Stimulated activated CD8-positive, alpha-beta memory T cell treated with anti-CD3 and anti-CD28 coated beads, Interleukin-7, amount 100 ng/mL, for 48 hours (primary cell): Measurements from ENCODE around the gene TMEM151B.

Experiments
- DNase-seq, 2 donors: peaks; one replicate each; pipeline ENCODE4 v3.0.0-alpha.2; 2020; ENCODE audit warnings: low read depth in 1 of 2; ENCODE audit errors: extremely low read depth in 1 of 2

The TMEM151B gene

DNA sequence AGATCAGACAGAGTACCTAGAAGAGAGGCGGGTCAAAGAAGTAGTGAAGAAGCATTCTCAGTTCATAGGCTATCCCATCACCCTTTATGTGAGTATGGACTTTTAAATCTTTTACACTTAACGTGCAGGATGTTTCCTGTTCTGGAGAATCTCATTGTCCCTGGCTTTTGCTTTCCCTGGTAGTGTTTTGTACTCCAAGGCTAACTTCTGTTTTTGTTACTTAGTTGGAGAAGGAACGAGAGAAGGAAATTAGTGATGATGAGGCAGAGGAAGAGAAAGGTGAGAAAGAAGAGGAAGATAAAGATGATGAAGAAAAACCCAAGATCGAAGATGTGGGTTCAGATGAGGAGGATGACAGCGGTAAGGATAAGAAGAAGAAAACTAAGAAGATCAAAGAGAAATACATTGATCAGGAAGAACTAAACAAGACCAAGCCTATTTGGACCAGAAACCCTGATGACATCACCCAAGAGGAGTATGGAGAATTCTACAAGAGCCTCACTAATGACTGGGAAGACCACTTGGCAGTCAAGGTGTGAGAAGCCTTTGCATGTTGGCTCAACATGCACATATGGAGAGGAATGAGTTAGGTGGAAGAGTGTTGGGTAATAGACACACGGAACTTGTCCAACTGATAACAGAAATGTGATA is 20.1 kb upstream of the TMEM151B start:
- no peak for DNase-seq

GRCh38 chr6:44250718-44251123 is 19.5 kb upstream of the TMEM151B start:
- DNase-seq, result no peak

- no peak for DNase-seq
Measured at GRCh38 chr6:44251576-44252524, 18.4 kb upstream of the TMEM151B start.

- peak in 1 of 2 donors; percentile 47 for DNase-seq
Measured at GRCh38 chr6:44253307-44254101, 16.7 kb upstream of the TMEM151B start.

- DNase-seq, result no peak
Measured at GRCh38 chr6:44254191-44255104, 15.8 kb upstream of the TMEM151B start.

- no peak for DNase-seq
Measured at GRCh38 chr6:44255105-44255808, 15.0 kb upstream of the TMEM151B start.

- DNase-seq, result no peak
Measured at GRCh38 chr6:44255871-44256774, 14.1 kb upstream of the TMEM151B start.

- DNase-seq, result no peak
Measured at GRCh38 chr6:44256775-44257024, 13.6 kb upstream of the TMEM151B start.

DNA sequence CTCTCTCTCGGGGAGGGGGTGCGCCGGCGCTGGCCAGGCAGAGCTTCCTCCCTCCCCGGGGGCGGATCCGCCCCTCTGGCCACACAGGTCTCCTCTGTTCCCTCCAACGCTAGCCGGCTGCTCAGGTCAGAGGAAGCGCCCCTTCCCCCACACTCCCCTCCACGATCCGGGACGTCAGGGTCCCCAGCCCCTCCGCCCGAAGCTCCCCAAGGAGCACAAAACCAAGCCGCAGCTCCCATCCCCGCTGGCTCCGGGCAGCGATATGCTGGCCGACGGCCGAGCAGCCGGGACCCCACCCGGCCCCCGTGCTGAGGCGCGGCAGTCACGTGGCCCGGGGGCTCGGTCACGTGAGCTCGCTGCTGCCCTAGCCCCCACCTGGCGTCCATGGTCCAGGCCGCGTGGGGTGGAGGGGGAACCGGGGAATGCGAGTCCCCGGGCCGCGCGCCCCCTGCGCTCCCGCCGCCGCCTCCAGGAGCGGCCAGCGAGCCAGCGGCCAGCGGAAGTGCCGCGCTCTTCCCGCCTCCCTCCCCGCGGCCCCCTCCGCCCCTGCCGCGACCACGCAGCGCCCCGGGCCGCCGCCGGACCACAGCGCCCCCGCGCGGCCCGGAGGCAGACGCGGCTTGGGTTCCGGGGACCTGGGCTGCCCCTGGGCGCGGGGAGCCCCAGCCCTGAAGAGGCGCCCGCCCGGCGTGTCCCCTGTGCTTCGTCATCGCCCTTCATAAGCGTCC is 13.1 kb upstream of the TMEM151B start, which contains the start of gene SLC35B2:
SLC35B2 (minus strand) TSS at position 504 of the 728 bp plus-strand sequence; CDS start at position 386, 118 bp downstream.
- DNase-seq, result peak in 1 of 2 donors; percentile 47

GRCh38 chr6:44257753-44258324 is 12.4 kb upstream of the TMEM151B start:
- DNase-seq, result no peak

DNA sequence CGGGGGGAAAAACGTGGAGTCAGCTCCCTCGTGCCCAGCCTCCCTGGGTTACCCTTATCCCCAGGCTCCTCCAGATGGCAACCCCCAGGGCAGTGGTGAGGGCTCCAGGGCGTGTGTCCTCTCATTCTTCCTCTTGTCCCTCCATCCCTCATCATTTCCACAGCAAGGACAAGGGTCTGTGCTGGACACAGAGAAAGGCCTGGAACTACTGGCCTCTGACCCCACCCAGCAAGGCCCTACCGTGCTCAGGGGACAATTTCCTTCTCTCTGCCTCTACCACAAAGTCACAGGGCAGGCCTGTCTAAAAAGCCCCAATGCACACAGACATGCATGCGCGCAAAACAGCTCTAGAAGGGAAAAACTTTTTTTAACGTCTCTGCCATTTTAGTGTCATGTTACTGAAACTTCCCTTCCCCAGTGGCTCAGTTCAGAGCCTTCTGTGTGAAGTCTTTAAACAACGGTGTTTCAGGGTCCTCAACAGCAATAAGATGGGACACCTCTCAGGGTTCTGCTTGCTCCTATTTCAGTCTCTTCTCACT is 11.9 kb upstream of the TMEM151B start:
- no peak for DNase-seq

GRCh38 chr6:44258921-44259320 is 11.3 kb upstream of the TMEM151B start:
- DNase-seq, result no peak

DNA sequence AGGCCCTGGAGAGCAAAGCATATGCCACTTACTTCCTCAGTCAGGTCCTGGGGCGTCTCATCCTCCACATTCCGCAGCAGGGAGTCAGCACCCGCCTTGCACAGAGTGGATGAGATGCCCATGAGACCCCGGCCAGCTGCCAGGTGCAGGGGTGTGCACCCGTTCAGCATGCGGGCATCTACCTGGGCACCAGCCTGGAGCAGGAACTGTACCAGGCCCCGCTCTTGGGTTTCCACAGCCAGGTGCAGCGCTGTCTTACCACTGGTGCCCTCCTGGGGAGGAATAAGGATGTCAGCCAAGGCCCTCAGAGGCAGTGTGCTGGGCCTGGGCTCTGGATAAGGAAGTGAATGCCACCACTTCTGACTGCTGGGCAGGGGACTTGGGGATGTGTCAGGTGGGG is 10.2 kb upstream of the TMEM151B start:
- DNase-seq, result no peak

- DNase-seq, result no peak
Measured at GRCh38 chr6:44260451-44261297, 9.6 kb upstream of the TMEM151B start.

DNA sequence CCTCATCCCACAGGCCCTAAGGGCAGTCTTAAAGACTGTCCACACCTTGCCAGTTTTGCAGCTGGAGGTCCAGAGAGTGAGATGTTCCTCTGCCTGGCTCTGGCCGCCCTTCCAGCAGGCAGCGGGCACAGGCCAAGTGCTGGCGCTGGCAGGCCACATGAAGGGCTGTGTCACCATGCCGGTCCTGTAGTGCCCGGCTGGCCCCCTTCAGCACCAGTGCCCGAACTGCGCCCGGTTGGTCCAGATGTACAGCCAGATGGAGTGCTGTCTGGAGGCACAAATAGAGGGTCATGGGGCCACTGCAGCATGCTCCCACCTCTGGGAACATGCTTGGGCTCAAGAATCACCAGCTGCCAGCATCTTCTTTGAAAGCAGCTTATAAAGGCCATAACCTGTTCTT is 8.7 kb upstream of the TMEM151B start:
- no peak for DNase-seq

DNA sequence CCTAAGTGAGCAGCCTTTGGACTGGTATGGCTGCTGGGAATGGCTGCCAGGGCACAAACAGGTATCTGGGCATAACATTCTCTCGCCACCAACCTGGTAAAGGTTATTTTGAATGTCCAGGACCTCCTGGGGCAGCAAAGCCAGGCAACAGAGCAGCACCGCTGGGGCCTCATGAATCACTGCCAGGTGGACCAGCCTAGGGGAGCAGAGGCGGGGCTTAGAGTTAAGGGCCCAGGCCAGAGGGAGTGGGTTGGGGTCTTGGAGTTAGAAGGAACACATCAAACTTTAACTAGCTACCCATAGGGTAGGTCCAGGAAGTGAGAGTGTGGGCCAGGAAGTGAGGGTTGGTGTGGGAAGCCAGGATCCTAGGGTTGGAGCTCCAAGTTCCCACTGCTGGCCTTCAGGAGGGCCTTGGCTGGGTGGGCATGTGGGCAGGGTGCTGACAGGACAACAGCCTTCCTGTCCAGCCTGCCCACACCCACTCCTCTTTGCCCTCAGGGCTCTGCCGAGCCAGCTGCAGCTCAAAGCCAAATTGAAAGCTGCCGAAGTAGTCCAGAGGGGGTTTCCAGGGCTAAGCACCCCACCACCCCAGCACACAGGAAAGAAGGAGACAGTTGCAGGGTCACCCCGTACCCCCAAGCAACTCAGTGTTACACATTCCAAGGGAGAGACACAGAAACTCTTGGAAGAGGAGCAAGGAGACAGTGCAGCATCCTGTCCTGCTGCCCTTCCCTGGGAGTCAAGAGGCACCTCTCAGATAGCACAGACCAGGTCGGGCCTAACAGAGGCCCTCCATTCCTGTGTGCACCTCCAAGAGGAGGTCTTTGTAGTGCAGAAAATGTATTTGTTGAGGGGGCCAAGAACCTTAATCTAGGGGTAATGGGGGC is 7.5 kb upstream of the TMEM151B start:
- no peak for DNase-seq
